Erythroblast (primary cell): ENCODE results near the gene PMM2.
"Not testable (repeated sequence)": the region's sequence is repeated elsewhere in the genome, so short reads cannot be mapped to it uniquely, and the experiment has no call there.

ENCODE experiments used
- DNase-seq, 2 experiments: peaks; one replicate each; lab custom pipeline; 2025; lab: John Stamatoyannopoulos, UW
- GATA1 ChIP-seq: IDR thresholded peaks from 2 replicates; pipeline ENCODE4 v1.6.1; 2011; ENCODE audit warnings: low read depth, mild to moderate bottlenecking, control low read depth, low read length, moderate library complexity
- POLR2A ChIP-seq: IDR thresholded peaks from 2 replicates; pipeline ENCODE4 v1.6.1; 2011; ENCODE audit warnings: mild to moderate bottlenecking, low read length

The PMM2 gene

DNA sequence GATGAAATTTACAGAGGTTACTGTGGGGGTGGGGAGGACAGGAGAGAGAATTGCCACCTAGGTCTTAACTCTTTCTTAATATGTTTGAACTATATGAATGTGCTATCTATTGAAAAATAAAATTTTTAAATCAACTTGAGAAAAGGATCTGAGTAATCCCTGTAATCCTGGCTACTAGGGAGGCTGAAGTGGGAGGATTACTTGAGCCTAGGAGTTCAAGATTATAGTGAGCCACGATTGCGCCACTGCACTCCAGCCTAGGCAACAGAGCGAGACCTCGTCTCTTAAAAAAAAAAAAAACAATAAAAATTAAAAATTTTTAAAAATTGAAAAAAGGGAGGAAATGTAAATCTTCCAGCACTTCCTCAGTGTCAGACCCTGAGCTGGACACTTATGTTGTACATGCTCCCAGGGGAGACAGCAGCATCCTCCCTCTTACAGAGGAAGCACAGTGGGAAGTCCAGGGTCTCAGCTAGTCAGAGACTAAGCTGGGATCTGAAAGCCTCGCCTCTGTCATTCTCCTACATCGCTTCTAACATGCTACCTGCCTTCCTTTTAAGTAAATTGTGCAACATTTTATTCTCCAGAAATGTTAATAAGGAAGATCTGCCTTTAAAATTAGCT is 21.9 kb downstream of the PMM2 start:
- TF ChIP-seq GATA1 (no peak), POLR2A (no peak)
- no peak for DNase-seq

DNA sequence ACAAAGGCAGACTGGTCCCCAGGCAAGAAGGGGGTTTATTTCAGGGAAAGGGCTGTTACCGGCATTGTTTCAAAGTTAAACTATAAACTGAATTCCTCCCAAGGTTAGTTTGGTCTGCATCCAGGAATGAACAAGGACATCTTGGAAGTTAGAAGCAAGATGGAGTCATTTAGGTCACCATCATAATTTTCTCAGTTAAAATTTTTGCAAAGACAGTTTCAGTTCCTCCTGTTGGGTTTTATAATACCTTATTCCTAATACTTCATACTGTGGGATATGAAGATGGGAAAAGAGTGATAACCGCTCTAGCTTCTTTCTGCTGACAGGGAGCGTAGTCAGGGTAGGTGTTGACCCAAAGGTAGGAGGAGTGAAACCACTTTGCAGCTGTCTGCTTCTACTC is 24.8 kb downstream of the PMM2 start:
- DNase-seq, result no peak
- TF ChIP-seq POLR2A, result no peak
- TF ChIP-seq GATA1, result no peak

DNA sequence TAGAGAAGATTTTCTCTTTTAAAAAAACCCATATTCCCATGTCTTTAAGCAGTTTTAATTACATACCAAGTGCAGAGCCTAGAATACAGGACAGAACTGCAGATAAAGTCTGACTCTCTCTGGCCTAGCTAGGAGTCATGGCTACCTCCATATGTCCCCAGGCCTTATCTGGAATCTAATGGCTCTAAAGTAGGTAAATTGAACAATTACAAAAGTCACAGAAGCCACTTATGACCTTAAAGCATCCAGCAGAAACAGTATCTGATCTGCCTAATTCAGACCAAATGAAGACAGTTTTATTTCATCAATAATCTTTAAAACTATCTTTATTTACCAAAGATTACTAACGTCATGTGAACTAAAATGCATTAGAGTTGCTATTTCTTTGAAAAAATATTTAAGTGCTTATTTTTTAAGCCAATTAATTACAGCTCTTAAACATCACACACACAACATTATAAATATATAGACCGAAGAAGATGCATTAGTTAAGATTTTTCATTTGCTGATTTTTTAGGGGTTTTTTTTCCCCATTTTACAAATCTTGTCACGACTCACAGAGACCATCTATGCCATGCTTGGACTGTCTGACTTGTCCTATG is 28.7 kb downstream of the PMM2 start:
- TF ChIP-seq POLR2A, result no peak
- no peak for TF ChIP-seq GATA1
- no peak for DNase-seq

DNA sequence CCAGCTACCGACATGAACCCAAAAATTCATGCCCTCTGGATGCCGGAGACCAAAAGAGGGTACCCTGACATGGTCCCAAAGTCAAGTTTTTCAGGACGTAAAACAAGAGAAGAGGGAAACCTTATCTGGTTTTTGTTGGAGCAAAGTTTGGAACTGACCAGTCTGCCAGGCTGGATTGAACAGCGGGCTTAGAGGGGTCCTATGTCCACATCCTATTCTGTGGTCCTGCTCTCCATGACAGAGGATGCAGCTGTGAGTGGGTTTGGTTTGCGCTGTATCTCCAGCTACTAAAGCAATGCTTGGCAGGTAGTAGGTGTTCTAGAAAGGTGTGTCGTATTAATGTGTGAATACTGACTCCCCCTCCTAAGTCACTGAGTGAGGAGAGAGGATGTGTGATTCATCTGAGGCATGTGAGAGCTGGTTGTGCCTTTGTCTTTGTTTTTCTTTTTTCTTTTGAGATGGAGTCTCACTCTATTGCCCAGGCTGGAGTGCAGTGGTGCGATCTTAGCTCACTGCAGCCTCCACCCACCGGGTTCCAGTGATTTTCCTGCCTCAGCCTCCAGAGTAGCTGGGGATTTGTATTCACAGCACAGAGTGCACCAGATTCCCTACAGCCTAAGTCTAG is 31.0 kb downstream of the PMM2 start:
- DNase-seq, result no peak
- TF ChIP-seq GATA1 (no peak), POLR2A (no peak)

DNA sequence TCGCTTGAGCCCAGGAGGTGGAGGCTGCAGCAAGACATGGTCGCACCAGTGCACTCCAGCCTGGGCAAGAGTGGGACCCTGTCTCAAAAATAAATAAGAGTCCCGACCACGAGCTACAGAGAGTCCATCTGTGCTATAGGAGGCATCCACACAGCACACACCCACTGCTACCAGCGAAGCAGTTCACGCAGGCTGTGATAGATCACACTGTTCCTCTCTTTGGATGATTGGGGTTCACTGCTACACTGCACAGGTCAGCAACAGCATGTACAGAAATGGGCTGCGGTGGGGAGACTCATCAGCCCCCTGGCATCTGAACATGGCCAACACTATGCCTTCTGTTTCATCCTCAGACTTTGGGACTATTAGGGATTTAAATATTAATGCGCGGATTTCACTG is 33.8 kb downstream of the PMM2 start:
- TF ChIP-seq GATA1 (no peak), POLR2A (no peak)
- DNase-seq, result no peak

DNA sequence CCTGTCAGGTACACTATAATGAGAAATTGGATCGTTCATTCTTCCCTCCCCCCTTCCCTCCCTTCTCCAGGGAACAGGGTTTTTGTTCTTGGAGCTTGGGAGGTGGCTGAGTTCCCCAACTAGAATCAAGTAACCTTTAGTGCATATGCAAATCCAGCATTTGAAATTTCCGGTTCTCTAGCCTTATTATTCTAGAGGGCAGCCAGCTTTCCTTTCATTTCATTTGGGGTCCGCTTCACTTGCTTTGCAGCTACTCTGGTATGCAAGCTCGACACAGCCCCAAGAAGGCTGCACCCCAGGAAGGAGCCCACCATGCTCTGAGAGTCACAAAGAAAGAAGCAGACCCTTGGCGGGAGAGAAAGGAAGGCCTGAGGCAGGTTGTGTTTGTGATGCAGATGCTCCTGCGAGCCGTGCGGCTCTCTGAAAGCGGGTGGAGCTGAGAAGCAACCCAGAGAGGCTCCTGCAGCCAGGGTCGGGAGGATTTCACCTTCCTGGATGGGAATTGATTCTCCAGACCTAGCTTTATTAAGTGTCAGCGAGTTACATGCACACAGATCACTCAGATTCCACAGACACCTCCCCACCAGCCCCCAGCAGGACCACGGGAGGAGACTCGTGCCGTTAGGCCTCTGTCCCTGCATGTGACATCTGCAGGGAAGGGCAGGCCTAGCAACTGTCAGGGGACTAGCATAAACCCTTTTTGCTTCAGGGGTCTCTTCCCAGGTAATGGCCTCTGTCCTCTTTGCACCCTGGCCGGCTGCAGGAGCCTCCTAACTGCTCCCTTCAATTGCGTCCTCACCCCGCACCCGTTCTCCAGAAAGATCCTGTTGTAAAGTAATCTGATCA is 34.5 kb downstream of the PMM2 start:
- TF ChIP-seq POLR2A (no peak), GATA1 (no peak)

DNA sequence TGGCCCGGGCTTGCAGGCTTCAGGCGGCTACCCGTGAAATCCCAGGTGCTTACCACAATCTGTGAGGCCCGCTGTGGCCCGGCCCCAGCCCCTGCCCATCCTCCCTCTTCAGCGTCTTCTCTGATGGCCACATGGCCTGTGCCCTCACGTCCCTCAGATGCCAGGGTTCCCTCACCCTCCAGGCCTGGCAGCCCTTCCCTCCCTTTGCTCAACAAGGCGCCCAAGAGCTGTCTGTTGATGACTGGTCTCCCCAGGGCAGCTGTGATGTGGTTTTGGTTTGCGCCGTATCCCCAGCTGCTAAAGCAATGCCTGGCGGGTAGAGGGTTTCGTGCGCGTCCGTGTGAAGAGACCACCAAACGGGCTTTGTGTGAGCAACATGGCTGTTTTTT is 35.1 kb downstream of the PMM2 start:
- DNase-seq, result no peak

More for the DNA sequence above, 34.5 kb downstream of the PMM2 start:
- DNase-seq, result no peak

DNA sequence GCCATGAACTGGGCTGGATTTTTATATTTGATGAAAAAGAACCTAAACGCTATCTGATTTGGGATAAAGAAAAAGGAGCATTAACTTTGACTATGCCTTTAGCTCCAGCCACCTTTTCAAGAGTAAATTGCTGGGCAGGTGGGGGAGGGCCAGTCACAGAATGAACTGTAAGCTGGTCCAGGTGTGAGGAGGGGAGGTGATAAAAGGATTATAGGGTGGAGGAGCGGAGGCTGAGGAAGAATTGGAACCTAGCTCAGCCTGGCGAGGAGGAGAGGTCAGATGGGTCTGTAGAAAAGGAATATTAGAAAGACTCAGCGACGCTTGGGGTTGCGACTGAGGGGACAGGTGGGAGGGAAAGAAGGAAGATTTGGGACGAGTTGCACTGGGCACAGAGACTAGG is 39.2 kb downstream of the PMM2 start:
- not testable (repeated sequence) for DNase-seq

More for the DNA sequence above, 35.1 kb downstream of the PMM2 start:
- TF ChIP-seq POLR2A, result no peak
- no peak for TF ChIP-seq GATA1

DNA sequence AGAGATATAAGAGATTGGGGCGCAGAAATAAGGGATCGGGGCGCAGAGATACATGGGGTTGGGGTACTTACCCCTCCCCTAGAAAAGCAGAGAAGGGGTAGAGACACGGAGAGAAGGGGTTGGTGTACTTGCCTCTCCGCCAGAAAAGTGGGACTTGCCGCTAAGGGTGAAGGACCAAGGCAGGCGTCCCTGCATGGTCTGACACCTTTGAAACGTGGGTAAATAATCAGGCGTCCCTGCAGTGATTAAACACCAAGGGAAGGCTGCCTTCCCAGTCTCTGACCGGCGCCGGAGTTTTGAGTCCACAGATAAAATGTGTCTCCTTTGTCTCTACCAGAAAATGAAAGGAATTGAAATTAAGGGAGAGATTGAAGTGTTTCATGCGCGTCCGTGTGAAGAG is 40.0 kb downstream of the PMM2 start:
- not testable (repeated sequence) for DNase-seq

DNA sequence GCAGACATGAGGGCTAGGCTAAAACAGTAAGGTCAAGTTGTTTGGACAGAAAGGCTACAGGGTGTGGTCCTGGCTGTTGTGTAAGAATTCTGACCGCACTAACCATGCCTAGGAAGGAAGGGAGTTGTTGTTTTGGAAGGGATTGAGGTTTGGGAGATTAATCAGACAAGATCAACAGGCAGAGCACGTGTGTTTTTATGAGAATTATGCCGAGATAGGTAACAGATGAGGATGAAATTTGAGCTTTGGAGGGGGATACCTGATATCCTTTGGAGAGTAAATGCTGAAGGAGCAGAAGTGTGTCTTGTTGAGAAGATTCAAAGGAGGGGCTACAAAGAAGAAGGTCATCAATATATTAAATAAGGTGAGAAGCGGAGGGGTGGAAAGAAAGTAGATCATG is 44.4 kb downstream of the PMM2 start:
- not testable (repeated sequence) for DNase-seq

DNA sequence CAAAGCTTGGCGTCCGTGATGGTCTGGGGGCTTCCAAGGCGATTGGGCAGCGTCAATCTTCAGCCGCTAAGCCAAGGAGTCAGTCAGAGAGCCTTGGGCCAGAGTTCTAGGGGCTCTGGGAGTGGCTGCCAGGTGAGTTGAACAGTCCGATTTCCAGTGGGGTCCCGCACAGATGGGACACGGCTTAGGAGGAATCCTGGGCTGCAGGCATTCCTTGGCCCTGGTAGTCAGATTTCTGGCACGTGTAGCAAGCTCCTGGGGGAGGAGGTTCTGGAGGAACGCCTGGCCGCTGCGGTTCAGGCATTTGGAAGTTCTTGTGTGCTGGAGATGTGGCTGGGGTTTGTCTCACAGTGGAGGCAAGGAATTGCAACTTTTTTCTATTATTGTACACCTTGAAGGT is 45.7 kb downstream of the PMM2 start:
- DNase-seq, result not testable (repeated sequence)

DNA sequence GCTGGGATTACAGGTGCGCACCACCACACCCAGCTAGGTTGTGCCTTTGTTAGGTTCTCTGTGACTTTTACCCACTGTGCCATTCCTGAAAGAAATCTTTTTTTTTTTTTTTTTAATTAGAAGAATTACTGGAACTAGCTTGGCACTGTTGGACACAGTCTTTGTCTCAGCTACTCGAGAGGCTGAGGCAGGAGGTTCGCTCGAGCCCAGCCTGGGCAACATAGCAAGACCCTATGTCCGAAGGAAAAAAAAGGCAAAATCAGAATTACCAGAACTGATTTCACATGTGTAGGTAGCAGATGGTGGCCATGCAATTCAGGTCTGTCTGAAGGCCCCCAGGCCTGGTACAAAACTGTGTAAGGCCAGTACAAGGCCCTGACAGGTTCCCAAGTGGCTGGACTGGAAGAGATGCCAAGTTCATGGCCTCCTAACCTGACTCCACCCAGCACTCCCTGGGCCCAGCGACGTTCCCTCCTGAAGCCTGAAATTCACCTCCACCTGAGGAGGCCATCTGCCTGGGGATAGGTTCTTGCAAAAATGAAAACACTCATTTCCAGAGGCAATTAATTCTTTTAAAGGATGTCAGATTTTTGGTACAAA is 48.2 kb downstream of the PMM2 start:
- TF ChIP-seq POLR2A, result no peak
- no peak for TF ChIP-seq GATA1
- no peak for DNase-seq

DNA sequence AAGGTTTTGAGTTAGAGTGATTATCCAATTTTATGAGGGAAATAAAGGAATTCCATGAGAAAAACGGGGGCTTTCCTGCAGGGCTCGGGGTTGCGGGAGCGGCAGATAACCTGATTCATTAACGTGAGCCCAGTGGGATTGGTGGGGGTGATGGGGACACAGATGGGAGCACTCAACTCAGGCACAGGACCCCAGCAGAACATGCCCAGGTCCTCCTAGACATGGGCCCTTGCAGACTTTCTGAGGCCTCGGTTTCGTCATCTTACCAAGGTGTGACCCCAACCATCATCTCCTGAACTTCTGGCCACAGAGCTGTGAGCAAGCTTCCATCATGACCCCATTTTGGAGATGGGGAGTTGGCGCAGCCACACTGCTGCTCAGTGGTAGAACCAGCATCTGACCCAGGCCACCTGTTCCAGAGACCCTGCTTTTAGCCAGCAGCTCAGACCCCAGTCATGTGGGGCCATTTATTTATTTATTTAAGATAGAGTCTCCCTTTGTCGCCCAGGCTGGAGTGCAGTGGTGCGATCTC is 48.8 kb downstream of the PMM2 start:
- TF ChIP-seq GATA1 (no peak), POLR2A (no peak)
- no peak for DNase-seq

DNA sequence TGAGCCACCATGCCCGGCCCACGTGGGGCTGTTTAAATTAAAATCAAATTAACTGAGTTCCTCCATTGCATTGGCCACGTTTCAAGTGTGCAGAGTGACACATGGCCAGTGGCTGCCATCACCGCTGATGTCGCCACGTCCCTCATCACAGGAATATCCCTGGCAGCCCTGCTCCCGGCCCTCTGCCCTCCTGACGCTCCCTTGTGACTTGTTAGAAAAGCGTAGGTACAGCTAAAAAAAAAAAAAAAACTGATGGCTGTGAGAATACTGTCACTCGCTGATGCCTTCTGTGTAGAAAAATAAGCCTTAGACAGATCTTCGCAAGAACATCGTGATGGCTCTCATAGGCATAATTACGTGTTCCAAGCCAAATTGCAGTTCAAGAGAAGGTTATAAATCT is 49.5 kb downstream of the PMM2 start:
- no peak for DNase-seq
- TF ChIP-seq GATA1 (no peak), POLR2A (no peak)
